HG03432 (cell line): ENCODE measurements around the gene RGS11.
"Not testable (repeated sequence)": the region's sequence is repeated elsewhere in the genome, so short reads cannot be mapped to it uniquely, and the experiment has no call there.

Source experiments
- ATAC-seq: cut with Tn5 transposase; IDR thresholded peaks from one replicate; pipeline ENCODE4 v1.9.1; 2021; ENCODE audit warnings: mild to moderate bottlenecking, moderate library complexity; ENCODE audit not compliant: unreplicated experiment

The RGS11 gene

GRCh38 chr16:264440-264951, 11.2 kb downstream of the RGS11 start:
- no peak for ATAC-seq

- ATAC-seq, result no peak
Measured at GRCh38 chr16:263944-264343, 11.8 kb downstream of the RGS11 start.

GRCh38 chr16:263182-263774, 12.5 kb downstream of the RGS11 start:
- no peak for ATAC-seq

- ATAC-seq, result no peak
Measured at GRCh38 chr16:262121-262745, 13.5 kb downstream of the RGS11 start.

- ATAC-seq, result no peak
Measured at GRCh38 chr16:261031-261691, 14.6 kb downstream of the RGS11 start.

GRCh38 chr16:260326-260725, 15.4 kb downstream of the RGS11 start:
- ATAC-seq, result no peak

GRCh38 chr16:259814-260253, 15.9 kb downstream of the RGS11 start:
- ATAC-seq, result no peak

- ATAC-seq, result no peak
Measured at GRCh38 chr16:259226-259625, 16.5 kb downstream of the RGS11 start.

GRCh38 chr16:258091-258490, 17.7 kb downstream of the RGS11 start:
- not testable (repeated sequence) for ATAC-seq

GRCh38 chr16:255183-255582, 20.6 kb downstream of the RGS11 start:
- no peak for ATAC-seq

GRCh38 chr16:254461-254860, 21.3 kb downstream of the RGS11 start:
- ATAC-seq, result no peak

- no peak for ATAC-seq
Measured at GRCh38 chr16:253833-254232, 21.9 kb downstream of the RGS11 start.

GRCh38 chr16:252366-253337, 23.1 kb downstream of the RGS11 start:
- no peak for ATAC-seq

- ATAC-seq, result no peak
Measured at GRCh38 chr16:249431-249830, 26.3 kb downstream of the RGS11 start.

- no peak for ATAC-seq
Measured at GRCh38 chr16:247027-247426, 28.7 kb downstream of the RGS11 start.

GRCh38 chr16:245105-245504, 30.6 kb downstream of the RGS11 start:
- no peak for ATAC-seq

GRCh38 chr16:243348-243747, 32.4 kb downstream of the RGS11 start:
- no peak for ATAC-seq

GRCh38 chr16:242281-242680, 33.5 kb downstream of the RGS11 start:
- ATAC-seq, result no peak

- no peak for ATAC-seq
Measured at GRCh38 chr16:240559-240958, 35.2 kb downstream of the RGS11 start.

- ATAC-seq, result no peak
Measured at GRCh38 chr16:239948-240277, 35.8 kb downstream of the RGS11 start.
